ENCODE data around the gene COASY. TPM values are rescaled to one million over a fixed set of nuclear protein-coding genes. Genes with fewer than 3 reads are reported as not detected.

The COASY gene
- total RNA-seq, 1 donor, result 22.0 TPM

- DNase-seq (ENCODE audit: low read depth), result peak; percentile 96
- peak within 1 kb of the TSS; percentile 83 for H3K4me3 ChIP-seq (ENCODE audit: low read depth, low read length)
- TF ChIP-seq CTCF (IDR thresholded peaks at IDR 0.05; ENCODE audit: insufficient read depth, low read depth, low read length), result peak; percentile 30
Measured at GRCh38 chr17:42577532-42578281, 15.8 kb downstream of the COASY start, which contains the start of gene PSMC3IP. Gene PSMC3IP (minus strand): TSS chr17:42577729. CDS start chr17:42577686, 43 bp downstream.

GRCh38 chr17:42578282-42578869, 16.4 kb downstream of the COASY start:
- peak; percentile 78 for TF ChIP-seq CTCF (IDR thresholded peaks at IDR 0.05; ENCODE audit: insufficient read depth, low read depth, low read length)
- H3K4me3 ChIP-seq (ENCODE audit: low read depth, low read length), result peak overlapping the region; percentile 83
- peak; percentile 72 for DNase-seq (ENCODE audit: low read depth)

- DNase-seq (ENCODE audit: low read depth), result no peak
- no peak for TF ChIP-seq CTCF (IDR thresholded peaks at IDR 0.05; ENCODE audit: insufficient read depth, low read depth, low read length)
- H3K4me3 ChIP-seq (ENCODE audit: low read depth, low read length), result no peak overlapping the region
Measured at GRCh38 chr17:42579794-42580551, 18.0 kb downstream of the COASY start.

- DNase-seq (ENCODE audit: low read depth), result no peak
- no peak overlapping the region for H3K4me3 ChIP-seq (ENCODE audit: low read depth, low read length)
- TF ChIP-seq CTCF (IDR thresholded peaks at IDR 0.05; ENCODE audit: insufficient read depth, low read depth, low read length), result no peak
Measured at GRCh38 chr17:42581744-42582270, 19.9 kb downstream of the COASY start.

- H3K4me3 ChIP-seq (ENCODE audit: low read depth, low read length), result no peak overlapping the region
- no peak for TF ChIP-seq CTCF (IDR thresholded peaks at IDR 0.05; ENCODE audit: insufficient read depth, low read depth, low read length)
- no peak for DNase-seq (ENCODE audit: low read depth)
Measured at GRCh38 chr17:42584880-42585279, 22.9 kb downstream of the COASY start.

GRCh38 chr17:42585353-42585752, 23.4 kb downstream of the COASY start:
- no peak for DNase-seq (ENCODE audit: low read depth)
- TF ChIP-seq CTCF (IDR thresholded peaks at IDR 0.05; ENCODE audit: insufficient read depth, low read depth, low read length), result no peak
- H3K4me3 ChIP-seq (ENCODE audit: low read depth, low read length), result no peak overlapping the region

All from fibroblast of villous mesenchyme (primary cell).